HG02981 (cell line): ENCODE data around the gene AGBL1.
"Not testable (repeated sequence)": the region's sequence is repeated elsewhere in the genome, so short reads cannot be mapped to it uniquely, and the experiment has no call there.

Experiments
- ATAC-seq: cut with Tn5 transposase; IDR thresholded peaks from one replicate; pipeline ENCODE4 v1.9.1; 2021; ENCODE audit warnings: mild to moderate bottlenecking, moderate library complexity; ENCODE audit not compliant: unreplicated experiment

Gene AGBL1

GRCh38 chr15:87031540-87032230 is 952.0 kb downstream of the AGBL1 start:
- no peak for ATAC-seq

- no peak for ATAC-seq
These were observed 952.6 kb downstream of the AGBL1 start for GRCh38 chr15:87032295-87032694.

GRCh38 chr15:87033056-87033455 is 953.4 kb downstream of the AGBL1 start:
- ATAC-seq, result no peak

- no peak for ATAC-seq
These were observed 955.2 kb downstream of the AGBL1 start for GRCh38 chr15:87034886-87035285.

- ATAC-seq, result no peak
These were observed 958.7 kb downstream of the AGBL1 start for GRCh38 chr15:87038404-87038803.

- not testable (repeated sequence) for ATAC-seq
These were observed 962.9 kb downstream of the AGBL1 start for GRCh38 chr15:87042619-87043018.

- ATAC-seq, result no peak
These were observed 966.1 kb downstream of the AGBL1 start for GRCh38 chr15:87045746-87046145.

GRCh38 chr15:87047203-87047965 is 967.7 kb downstream of the AGBL1 start:
- ATAC-seq, result no peak
